ENCODE data around the gene SCGB3A2.

- TF ChIP-seq CTCF (IDR thresholded peaks at IDR 0.05; ENCODE audit: insufficient read depth, low read length) (no peak), REST (IDR thresholded peaks at IDR 0.05; ENCODE audit: insufficient replicate concordance, low read depth) (no peak)
Measured at GRCh38 chr5:147927901-147928300, 49.4 kb downstream of the SCGB3A2 start.

All from HL-60 (cell line).